ENCODE data around the gene CACNA1G.

CACNA1G gene

GRCh38 chr17:50581316-50581715, 20.8 kb downstream of the CACNA1G start:
- Histone ChIP-seq H3K27me3 (ENCODE audit: insufficient read depth, low read length, poor library complexity, severe bottlenecking) (no peaks in the 10 kb centered on the region), H3K9me2 (replicated peaks; ENCODE audit: low read depth, low read length) (no peaks in the 10 kb centered on the region), H3K79me2 (ENCODE audit: insufficient read depth, low read length) (no peaks in the 10 kb centered on the region), H3K4me1 (ENCODE audit: insufficient read depth, low read length, poor library complexity, severe bottlenecking) (no peaks in the 10 kb centered on the region), H2AFZ (ENCODE audit: low read length) (no peak overlapping the region), H4K20me1 (ENCODE audit: insufficient read depth, low read length, poor library complexity, severe bottlenecking) (no peaks in the 10 kb centered on the region), H3K9me3 (ENCODE audit: insufficient read depth, low read depth, low read length) (no peaks in the 10 kb centered on the region), H3K9ac (ENCODE audit: low read depth, low read length, poor library complexity, severe bottlenecking) (no peak overlapping the region), H3K4me3 (ENCODE audit: low read length, poor library complexity, severe bottlenecking) (no peak overlapping the region), H3K36me3 (ENCODE audit: insufficient read depth, low read length) (no peaks in the 10 kb centered on the region), H3K4me2 (ENCODE audit: low read depth, low read length, poor library complexity, severe bottlenecking) (no peak overlapping the region), H3F3A (ENCODE audit: low read depth) (no peaks in the 10 kb centered on the region)
- no peak for TF ChIP-seq EZH2phosphoT487 (IDR thresholded peaks at IDR 0.05; ENCODE audit: borderline replicate concordance)
- TF ChIP-seq CTCF (conservative IDR thresholded peaks at IDR 0.05; ENCODE audit: low read length) = no peak

- H3K79me2 ChIP-seq (ENCODE audit: insufficient read depth, low read length) = no peaks in the 10 kb centered on the region
- no peak overlapping the region for H3K4me3 ChIP-seq (ENCODE audit: low read length, poor library complexity, severe bottlenecking)
- no peaks in the 10 kb centered on the region for H3K9me3 ChIP-seq (ENCODE audit: insufficient read depth, low read depth, low read length)
- no peaks in the 10 kb centered on the region for H3F3A ChIP-seq (ENCODE audit: low read depth)
- no peak for TF ChIP-seq CTCF (conservative IDR thresholded peaks at IDR 0.05; ENCODE audit: low read length)
- TF ChIP-seq EZH2phosphoT487 (IDR thresholded peaks at IDR 0.05; ENCODE audit: borderline replicate concordance) = no peak
- no peaks in the 10 kb centered on the region for H3K4me1 ChIP-seq (ENCODE audit: insufficient read depth, low read length, poor library complexity, severe bottlenecking)
- no peaks in the 10 kb centered on the region for H3K36me3 ChIP-seq (ENCODE audit: insufficient read depth, low read length)
- no peaks in the 10 kb centered on the region for H4K20me1 ChIP-seq (ENCODE audit: insufficient read depth, low read length, poor library complexity, severe bottlenecking)
- no peak overlapping the region for H2AFZ ChIP-seq (ENCODE audit: low read length)
- H3K9ac ChIP-seq (ENCODE audit: low read depth, low read length, poor library complexity, severe bottlenecking) = no peak overlapping the region
- H3K4me2 ChIP-seq (ENCODE audit: low read depth, low read length, poor library complexity, severe bottlenecking) = no peak overlapping the region
- H3K27me3 ChIP-seq (ENCODE audit: insufficient read depth, low read length, poor library complexity, severe bottlenecking) = no peaks in the 10 kb centered on the region
- H3K9me2 ChIP-seq (replicated peaks; ENCODE audit: low read depth, low read length) = no peaks in the 10 kb centered on the region
These were observed 22.2 kb downstream of the CACNA1G start for GRCh38 chr17:50582741-50583140.

GRCh38 chr17:50583641-50584040, 23.1 kb downstream of the CACNA1G start:
- H2AFZ ChIP-seq (ENCODE audit: low read length) = no peak overlapping the region
- no peaks in the 10 kb centered on the region for H3K9me3 ChIP-seq (ENCODE audit: insufficient read depth, low read depth, low read length)
- H4K20me1 ChIP-seq (ENCODE audit: insufficient read depth, low read length, poor library complexity, severe bottlenecking) = no peaks in the 10 kb centered on the region
- no peaks in the 10 kb centered on the region for H3K9me2 ChIP-seq (replicated peaks; ENCODE audit: low read depth, low read length)
- no peaks in the 10 kb centered on the region for H3K79me2 ChIP-seq (ENCODE audit: insufficient read depth, low read length)
- TF ChIP-seq CTCF (conservative IDR thresholded peaks at IDR 0.05; ENCODE audit: low read length) (no peak), EZH2phosphoT487 (IDR thresholded peaks at IDR 0.05; ENCODE audit: borderline replicate concordance) (no peak)
- no peaks in the 10 kb centered on the region for H3F3A ChIP-seq (ENCODE audit: low read depth)
- no peak overlapping the region for H3K9ac ChIP-seq (ENCODE audit: low read depth, low read length, poor library complexity, severe bottlenecking)
- no peak overlapping the region for H3K4me2 ChIP-seq (ENCODE audit: low read depth, low read length, poor library complexity, severe bottlenecking)
- no peaks in the 10 kb centered on the region for H3K4me1 ChIP-seq (ENCODE audit: insufficient read depth, low read length, poor library complexity, severe bottlenecking)
- H3K27me3 ChIP-seq (ENCODE audit: insufficient read depth, low read length, poor library complexity, severe bottlenecking) = no peaks in the 10 kb centered on the region
- H3K36me3 ChIP-seq (ENCODE audit: insufficient read depth, low read length) = no peaks in the 10 kb centered on the region
- no peak overlapping the region for H3K4me3 ChIP-seq (ENCODE audit: low read length, poor library complexity, severe bottlenecking)

Measured in Loucy (cell line).